GM13977 (cell line): Measurements from ENCODE around the gene HSD11B2.

Experiments used
- DNase-seq: peaks from one replicate; pipeline ENCODE4 v3.0.0; 2012; ENCODE audit warnings: low spot score
- CTCF ChIP-seq: IDR thresholded peaks from 2 replicates; pipeline ENCODE4 v1.5.1; 2012; ENCODE audit warnings: mild to moderate bottlenecking, control low read depth; ENCODE audit not compliant: insufficient read depth; ENCODE audit errors: extremely low read depth, missing control alignments
- in situ Hi-C: fragments of 300-500 bp; cut with MboI; formaldehyde crosslinking; loops from one replicate; pipeline ENCODE4 v1.12.0; 2022; ENCODE audit warnings: low sequenced_read_pairs, low pct_unique_long_range_greater_than_20kb, mixed read lengths, inconsistent platforms; ENCODE audit not compliant: unreplicated experiment

Gene HSD11B2

GRCh38 chr16:67406111-67406971 is 24.6 kb upstream of the HSD11B2 start:
- in situ Hi-C loops, result loop anchor here (10.0 kb wide), 1 partner anchor 142 kb away; no protein-coding TSS in a partner anchor
- DNase-seq, result no peak
- TF ChIP-seq CTCF, result no peak

- in situ Hi-C loops, result loop anchor here (10.0 kb wide), 1 partner anchor 142 kb away; no protein-coding TSS in a partner anchor
- TF ChIP-seq CTCF, result no peak
- DNase-seq, result no peak
Measured at GRCh38 chr16:67407176-67407787, 23.6 kb upstream of the HSD11B2 start.

GRCh38 chr16:67407788-67408452 is 23.0 kb upstream of the HSD11B2 start:
- no peak for TF ChIP-seq CTCF
- in situ Hi-C loops, result loop anchor here (10.0 kb wide), 1 partner anchor 143 kb away; no protein-coding TSS in a partner anchor
- DNase-seq, result no peak

- DNase-seq, result no peak
- in situ Hi-C loops, result loop anchor here (10.0 kb wide), 1 partner anchor 145 kb away; no protein-coding TSS in a partner anchor
- no peak for TF ChIP-seq CTCF
Measured at GRCh38 chr16:67409631-67410030, 21.3 kb upstream of the HSD11B2 start.

GRCh38 chr16:67411339-67411738 is 19.6 kb upstream of the HSD11B2 start:
- in situ Hi-C loops, result no loop called here
- no peak for DNase-seq
- TF ChIP-seq CTCF, result no peak

- no peak for TF ChIP-seq CTCF
- in situ Hi-C loops, result no loop called here
- DNase-seq, result no peak
Measured at GRCh38 chr16:67412294-67412693, 18.6 kb upstream of the HSD11B2 start.
